GM20431 (cell line): ENCODE data around the gene CTBP2.

Source experiments
- in situ Hi-C: fragments of 300-500 bp; cut with MseI, MboI; formaldehyde crosslinking; loops from one replicate; pipeline ENCODE4 v1.15.0; 2020; ENCODE audit warnings: low sequenced_read_pairs; ENCODE audit not compliant: unreplicated experiment

The CTBP2 gene

DNA sequence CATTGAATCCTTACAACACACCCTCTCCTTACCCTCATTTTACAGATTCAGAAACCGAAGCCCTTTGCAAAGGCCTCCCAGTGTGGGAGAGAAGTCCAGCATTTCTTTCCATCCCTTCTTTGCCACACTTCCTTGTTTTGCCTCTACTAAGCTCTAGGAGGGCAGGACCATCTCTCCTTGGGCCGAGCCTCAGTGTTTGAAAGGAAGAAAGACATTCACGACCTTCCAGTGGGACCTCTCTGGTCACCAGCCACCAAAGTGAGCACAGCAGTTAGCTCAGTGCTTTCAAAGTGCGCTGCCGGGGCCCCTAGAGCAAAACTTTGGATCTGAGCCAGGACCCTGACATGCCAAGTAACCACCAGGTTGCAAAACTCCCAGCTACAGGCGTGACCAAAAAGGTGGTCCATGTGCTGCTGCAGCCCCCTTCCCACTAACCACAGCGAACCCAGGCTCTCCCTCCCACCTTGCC, 12.4 kb downstream of the CTBP2 start:
- in situ Hi-C loops, result no loop called here

DNA sequence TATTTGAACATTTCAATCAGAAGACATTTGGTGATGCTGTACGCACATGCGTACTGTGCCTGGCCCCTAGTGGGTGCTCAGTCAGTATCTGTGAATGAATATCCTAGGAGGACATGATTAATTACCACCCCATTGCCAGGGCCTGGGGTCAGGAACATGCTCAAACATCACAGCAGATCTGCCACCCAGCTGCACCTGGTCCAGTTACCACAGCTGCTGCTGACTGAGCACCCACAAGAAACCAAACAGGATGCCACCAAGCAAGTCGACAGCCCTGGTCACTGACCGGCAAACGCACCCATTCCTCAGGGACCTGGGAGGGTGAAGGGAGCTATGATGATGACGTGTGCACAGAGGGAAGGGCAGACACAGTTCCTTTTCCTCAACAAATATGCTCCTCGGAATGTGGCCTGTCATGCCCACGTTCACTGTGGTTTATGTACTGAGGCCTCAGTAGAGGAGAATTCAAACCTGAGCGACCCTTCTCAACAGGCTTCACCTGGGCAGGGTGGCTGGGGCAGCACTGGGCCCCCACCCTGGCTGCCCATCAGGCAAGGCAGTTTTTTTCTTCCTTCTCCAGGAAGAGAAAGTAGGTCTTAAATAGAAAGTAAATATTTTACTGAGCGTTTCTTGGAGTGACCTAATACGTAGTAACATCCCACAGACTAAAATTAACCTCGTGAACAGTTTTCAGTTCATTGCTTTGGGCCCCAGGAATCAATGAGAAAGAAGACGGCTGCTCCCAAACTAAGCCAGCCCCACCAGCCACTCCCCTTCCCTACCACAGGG, 13.4 kb downstream of the CTBP2 start:
- in situ Hi-C loops, result no loop called here

DNA sequence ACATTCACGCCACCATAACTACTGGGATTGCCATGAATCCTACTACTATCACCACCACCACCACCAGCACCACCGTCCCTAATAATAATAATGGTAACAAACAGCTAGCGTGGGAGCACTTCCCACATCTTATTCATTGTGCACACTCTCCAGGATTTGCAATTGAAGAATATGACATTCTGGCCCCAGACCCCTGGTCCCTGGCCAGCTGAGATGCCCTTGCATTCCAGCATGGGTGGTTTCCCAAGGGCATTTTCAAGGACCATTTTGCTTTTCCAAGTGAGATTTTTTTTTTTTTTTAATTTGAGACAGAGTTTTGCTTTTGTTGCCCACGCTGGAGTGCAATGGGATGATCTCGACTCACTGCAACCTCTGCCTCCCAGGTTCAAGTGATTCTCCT, 14.7 kb downstream of the CTBP2 start:
- in situ Hi-C loops, result no loop called here

GRCh38 chr10:125144693-125145623, 15.4 kb downstream of the CTBP2 start:
- in situ Hi-C loops, result no loop called here

GRCh38 chr10:125144206-125144605, 16.2 kb downstream of the CTBP2 start:
- in situ Hi-C loops, result no loop called here

GRCh38 chr10:125142946-125143345, 17.4 kb downstream of the CTBP2 start:
- in situ Hi-C loops, result no loop called here

DNA sequence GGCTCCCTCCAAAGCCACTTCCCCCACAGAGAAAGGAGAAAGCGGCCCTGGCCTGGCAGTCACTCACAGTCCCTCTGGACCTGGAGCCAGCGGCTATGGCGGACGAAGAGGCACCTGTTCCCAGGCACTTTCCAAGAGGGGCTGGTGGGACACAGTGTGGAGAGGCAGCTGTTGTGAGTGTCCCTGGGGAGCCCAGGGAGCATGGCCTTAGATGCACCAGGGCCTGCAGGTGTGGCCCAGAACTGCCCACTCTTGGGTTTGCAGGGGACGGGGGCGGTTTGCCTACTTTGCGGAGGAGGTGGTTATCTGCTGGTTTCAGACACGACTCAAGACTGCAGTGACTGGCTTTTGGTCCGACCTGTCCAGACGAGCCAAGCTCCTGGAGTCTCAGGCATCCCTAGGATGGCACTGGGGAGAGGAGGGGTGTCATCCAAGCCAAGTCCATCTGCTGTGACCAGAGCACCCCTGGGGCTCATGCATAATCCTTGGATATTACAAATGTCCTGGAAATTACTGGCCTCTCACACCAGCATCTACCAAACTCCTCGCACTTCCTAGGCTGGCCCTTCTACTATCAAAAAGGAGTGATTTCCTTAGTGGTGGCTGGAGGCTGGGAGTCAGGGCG, 18.4 kb downstream of the CTBP2 start:
- in situ Hi-C loops, result no loop called here

GRCh38 chr10:125141150-125141859, 19.1 kb downstream of the CTBP2 start:
- in situ Hi-C loops, result no loop called here

DNA sequence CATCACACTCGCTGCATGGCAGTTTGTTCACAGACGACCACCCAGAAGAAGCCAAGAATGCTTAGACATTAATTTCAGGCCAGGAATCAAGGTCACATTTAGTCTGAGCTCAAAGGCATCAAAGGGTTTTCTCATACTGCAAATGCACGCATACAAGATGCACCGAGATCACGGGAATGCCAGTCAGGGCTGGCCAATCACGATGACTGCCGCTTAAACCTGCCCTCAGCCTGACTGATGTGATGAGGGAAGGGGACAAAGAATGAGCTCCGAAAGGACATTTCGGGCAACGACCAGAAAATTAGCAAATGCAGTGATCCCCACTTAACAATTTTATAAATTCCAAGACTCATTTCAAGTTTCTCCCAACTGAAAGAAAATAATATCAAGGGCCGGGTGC, 20.2 kb downstream of the CTBP2 start:
- in situ Hi-C loops, result no loop called here

GRCh38 chr10:125137601-125138438, 22.5 kb downstream of the CTBP2 start:
- in situ Hi-C loops, result no loop called here

DNA sequence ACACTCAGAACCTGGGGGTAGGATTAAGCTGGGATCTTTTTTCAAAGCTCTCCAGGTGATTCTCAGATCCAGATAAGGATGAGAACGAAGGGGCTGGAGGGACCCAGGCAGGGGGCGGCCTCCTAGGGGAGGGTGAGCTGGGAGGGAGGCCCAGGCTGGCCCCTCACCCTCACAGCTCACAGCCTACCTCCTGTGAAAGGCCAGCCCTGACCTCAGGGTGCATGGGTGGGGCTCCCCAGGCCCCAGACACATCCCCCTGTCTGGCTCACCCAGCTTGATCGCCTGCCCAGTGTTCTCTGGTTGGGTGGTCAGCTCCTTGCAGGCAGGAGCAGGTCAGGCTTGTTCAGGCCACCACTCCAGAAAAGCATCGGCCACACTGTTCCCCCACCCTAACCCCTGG, 24.3 kb downstream of the CTBP2 start:
- in situ Hi-C loops, result no loop called here

- in situ Hi-C loops, result no loop called here
These were observed 24.7 kb downstream of the CTBP2 start for GRCh38 chr10:125135771-125136035.

GRCh38 chr10:125134916-125135770, 25.2 kb downstream of the CTBP2 start:
- in situ Hi-C loops, result no loop called here

DNA sequence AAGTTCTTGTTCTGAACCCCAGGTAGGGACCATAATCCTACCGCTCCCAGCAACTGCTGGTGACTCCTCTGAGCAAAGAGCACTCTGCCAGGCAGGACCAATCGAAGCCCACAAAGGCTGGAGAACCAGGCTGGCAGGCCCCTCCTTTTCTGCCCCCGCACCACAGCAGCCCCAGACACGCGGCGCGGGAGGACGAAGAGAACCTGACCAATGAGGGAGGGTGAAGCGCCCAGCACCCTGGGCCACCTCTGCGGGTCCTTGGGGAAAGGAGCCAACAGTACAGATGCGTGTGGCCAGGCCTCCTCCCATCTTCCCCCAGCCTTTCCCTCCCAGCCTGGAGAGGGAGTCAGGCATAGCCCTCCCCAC, 25.9 kb downstream of the CTBP2 start:
- in situ Hi-C loops, result no loop called here

DNA sequence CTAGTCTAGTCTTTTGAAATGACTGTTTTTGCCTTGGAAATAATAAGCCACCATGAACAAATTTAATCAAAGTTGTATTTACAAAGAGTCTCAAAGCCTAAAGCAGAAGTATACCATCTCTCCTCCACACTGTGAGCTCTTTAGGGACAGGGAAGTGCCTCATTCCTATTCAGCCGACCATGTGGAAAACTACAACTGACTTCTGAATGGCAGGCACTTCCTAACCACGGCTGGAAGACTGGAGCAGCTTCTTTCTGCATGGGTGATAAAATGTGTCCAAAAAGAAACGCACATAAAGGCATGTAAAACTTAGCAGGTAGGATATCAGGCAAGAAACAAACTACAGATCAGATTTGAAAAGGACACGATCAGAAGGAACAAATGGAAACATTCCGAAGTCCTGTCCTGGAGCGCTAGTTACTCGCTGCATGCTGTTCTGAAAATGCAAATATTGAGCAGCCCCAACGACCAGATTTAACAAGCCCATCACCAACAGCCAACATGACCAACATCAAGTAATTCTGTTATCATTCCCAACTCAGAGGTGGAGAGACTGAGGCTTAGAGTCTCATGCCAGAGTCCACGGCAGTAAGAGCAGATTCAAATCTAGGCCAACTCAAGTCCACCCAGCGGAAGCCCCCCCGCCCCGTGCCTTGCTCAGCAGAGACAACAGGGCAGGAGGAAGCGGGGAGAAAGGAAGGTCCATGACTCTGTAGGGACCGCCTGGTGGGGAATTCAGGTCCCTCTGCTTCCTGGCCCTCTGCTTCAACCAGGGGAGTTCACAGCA, 26.5 kb downstream of the CTBP2 start:
- in situ Hi-C loops, result no loop called here

- in situ Hi-C loops, result no loop called here
These were observed 28.0 kb downstream of the CTBP2 start for GRCh38 chr10:125132344-125132743.

DNA sequence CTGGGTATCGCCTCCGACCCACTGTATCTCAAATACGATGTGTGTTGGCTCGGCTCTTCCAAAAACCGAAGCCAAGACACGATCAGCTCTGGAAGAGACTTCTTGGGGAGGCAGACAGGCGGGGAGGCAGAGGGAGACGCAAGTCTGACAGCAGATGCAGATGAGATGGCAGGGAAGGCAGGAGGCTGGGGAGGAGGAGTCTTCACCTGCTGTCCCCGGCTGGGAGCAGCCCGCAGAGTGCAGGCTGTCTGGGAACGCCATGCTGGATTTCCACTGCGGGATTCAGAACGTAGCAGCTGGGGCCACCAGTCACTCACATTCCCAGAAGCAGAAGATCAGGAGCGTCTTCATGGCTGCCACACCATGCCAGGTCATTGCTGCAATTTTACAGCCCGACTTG, 29.4 kb downstream of the CTBP2 start:
- in situ Hi-C loops, result no loop called here

- in situ Hi-C loops, result no loop called here
These were observed 30.1 kb downstream of the CTBP2 start for GRCh38 chr10:125130260-125130659.
